BJ (cell line): ENCODE results near the gene FTHL17. TPM values are rescaled to one million over a fixed set of nuclear protein-coding genes. Genes with fewer than 3 reads are reported as not detected.

ENCODE experiments used
- CTCF ChIA-PET: fragments of 350-600 bp; formaldehyde crosslinking; extraction: SDS; loops from one replicate; lab custom pipeline; 2021; ENCODE audit warnings: antibody characterized with exemption, inconsistent platforms; lab: Yijun Ruan, JAX
- POLR2A ChIA-PET: fragments of 300-600 bp; sonication (Branson Sonifier 250); formaldehyde crosslinking; extraction: SDS; loops from one replicate; lab custom pipeline; 2021; ENCODE audit warnings: antibody characterized with exemption; lab: Charles Lee
- DNase-seq: peaks from one replicate; pipeline ENCODE4 v3.0.0-alpha.2; 2011; ENCODE audit warnings: low read depth
- H3K27me3 ChIP-seq: 2 replicates; pipeline ENCODE4 v1.6.0; 2011; ENCODE audit warnings: low read length; ENCODE audit not compliant: control insufficient read depth, insufficient read depth
- H3K36me3 ChIP-seq: 2 replicates; pipeline ENCODE4 v1.5.1; 2011; ENCODE audit warnings: low read length; ENCODE audit not compliant: control insufficient read depth, insufficient read depth
- H3K4me3 ChIP-seq: 2 replicates; pipeline ENCODE4 v1.5.1; 2011; ENCODE audit warnings: low read depth, mild to moderate bottlenecking, control low read depth, low read length
- CTCF ChIP-seq: IDR thresholded peaks from 2 replicates; pipeline ENCODE4 v1.5.1; 2011; ENCODE audit warnings: low read depth, mild to moderate bottlenecking, control low read depth, inconsistent platforms, low read length, moderate library complexity; ENCODE audit not compliant: insufficient read depth
- polyA plus RNA-seq: library from polyadenylated mRNA; depleted of rRNA; stranded (reverse); fragments of >200 nt; gene quantifications from 2 replicates; pipeline ENCODE4 v1.2.3, GENCODE V29; 2011

The FTHL17 gene
- polyA plus RNA-seq, 1 experiment: not detected

DNA sequence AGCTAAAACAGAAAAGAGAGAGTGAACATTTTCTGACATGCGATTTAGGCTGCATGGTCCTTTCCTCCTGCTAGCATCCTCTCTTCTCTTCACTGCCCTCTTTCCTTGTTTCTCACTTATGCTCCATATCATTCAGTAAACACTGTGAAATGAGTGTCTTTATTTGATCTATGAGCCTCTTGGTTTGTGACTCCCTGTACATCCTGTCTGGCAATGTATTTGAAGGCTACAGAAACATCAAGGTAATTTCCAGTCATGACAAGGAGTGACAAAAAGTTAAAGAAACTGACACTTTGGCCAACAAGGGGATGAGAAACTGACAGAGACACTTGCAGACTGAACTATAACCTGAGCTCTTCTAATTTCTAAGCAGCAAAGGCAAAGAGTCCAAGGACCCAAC, 8.7 kb downstream of the FTHL17 start:
- CTCF ChIA-PET: no interaction called here
- TF ChIP-seq CTCF: no peak
- DNase-seq: no peak
- POLR2A ChIA-PET: no interaction called here
- Histone ChIP-seq H3K4me3 (no peak overlapping the region), H3K27me3 (no peaks in the 10 kb centered on the region), H3K36me3 (no peaks in the 10 kb centered on the region)

- CTCF ChIA-PET: no interaction called here
- no peak for DNase-seq
- Histone ChIP-seq H3K36me3 (no peaks in the 10 kb centered on the region), H3K27me3 (no peaks in the 10 kb centered on the region), H3K4me3 (no peak overlapping the region)
- no peak for TF ChIP-seq CTCF
- POLR2A ChIA-PET: no interaction called here
Observed at GRCh38 chrX:31061091-31061490, 10.8 kb downstream of the FTHL17 start.

- H3K36me3 ChIP-seq: no peaks in the 10 kb centered on the region
- H3K4me3 ChIP-seq: no peak overlapping the region
- ChIA-PET CTCF (no interaction called here), POLR2A (no interaction called here)
- H3K27me3 ChIP-seq: no peaks in the 10 kb centered on the region
- DNase-seq: no peak
- no peak for TF ChIP-seq CTCF
Observed at GRCh38 chrX:31060016-31060415, 11.8 kb downstream of the FTHL17 start.

- POLR2A ChIA-PET: no interaction called here
- DNase-seq: no peak
- CTCF ChIA-PET: no interaction called here
- Histone ChIP-seq H3K36me3 (no peaks in the 10 kb centered on the region), H3K4me3 (no peak overlapping the region), H3K27me3 (no peaks in the 10 kb centered on the region)
- TF ChIP-seq CTCF: no peak
Observed at GRCh38 chrX:31058284-31058683, 13.6 kb downstream of the FTHL17 start.

- Histone ChIP-seq H3K27me3 (no peaks in the 10 kb centered on the region), H3K36me3 (no peaks in the 10 kb centered on the region), H3K4me3 (no peak overlapping the region)
- ChIA-PET POLR2A (no interaction called here), CTCF (no interaction called here)
- TF ChIP-seq CTCF: no peak
- DNase-seq: no peak
Observed at GRCh38 chrX:31057691-31058090, 14.2 kb downstream of the FTHL17 start.
